ENCODE data around the gene MAIP1.

The MAIP1 gene

GRCh38 chr2:199914372-199914958, 40.9 kb upstream of the MAIP1 start:
- in situ Hi-C loops (cut with HindIII; ENCODE audit: low pct_ligation_motif_present, low sequenced_read_pairs) = no loop called here
- TF ChIP-seq, protein P1, sequence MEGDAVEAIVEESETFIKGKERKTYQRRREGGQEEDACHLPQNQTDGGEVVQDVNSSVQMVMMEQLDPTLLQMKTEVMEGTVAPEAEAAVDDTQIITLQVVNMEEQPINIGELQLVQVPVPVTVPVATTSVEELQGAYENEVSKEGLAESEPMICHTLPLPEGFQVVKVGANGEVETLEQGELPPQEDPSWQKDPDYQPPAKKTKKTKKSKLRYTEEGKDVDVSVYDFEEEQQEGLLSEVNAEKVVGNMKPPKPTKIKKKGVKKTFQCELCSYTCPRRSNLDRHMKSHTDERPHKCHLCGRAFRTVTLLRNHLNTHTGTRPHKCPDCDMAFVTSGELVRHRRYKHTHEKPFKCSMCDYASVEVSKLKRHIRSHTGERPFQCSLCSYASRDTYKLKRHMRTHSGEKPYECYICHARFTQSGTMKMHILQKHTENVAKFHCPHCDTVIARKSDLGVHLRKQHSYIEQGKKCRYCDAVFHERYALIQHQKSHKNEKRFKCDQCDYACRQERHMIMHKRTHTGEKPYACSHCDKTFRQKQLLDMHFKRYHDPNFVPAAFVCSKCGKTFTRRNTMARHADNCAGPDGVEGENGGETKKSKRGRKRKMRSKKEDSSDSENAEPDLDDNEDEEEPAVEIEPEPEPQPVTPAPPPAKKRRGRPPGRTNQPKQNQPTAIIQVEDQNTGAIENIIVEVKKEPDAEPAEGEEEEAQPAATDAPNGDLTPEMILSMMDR (IDR thresholded peaks at IDR 0.05; ENCODE audit: low read depth, low read length, missing control alignments) = no peak

DNA sequence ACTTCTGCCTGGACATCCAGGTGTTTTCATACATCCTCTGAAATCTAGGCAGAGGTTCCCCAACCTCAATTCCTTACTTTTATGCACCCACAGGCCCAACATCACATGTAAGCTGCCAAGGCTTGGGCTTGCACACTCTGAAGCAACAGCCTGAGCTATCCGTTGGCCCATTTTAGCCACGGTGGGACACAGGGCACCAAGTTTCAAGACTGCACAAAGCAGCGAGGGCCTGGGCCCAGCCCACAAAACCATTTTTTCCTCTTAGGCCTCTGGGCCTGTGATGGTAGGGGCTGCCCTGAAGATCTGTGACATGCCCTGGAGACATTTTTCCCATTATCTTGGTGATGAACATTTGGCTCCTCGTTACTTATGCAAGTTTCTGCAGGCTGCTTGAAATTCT, 38.4 kb upstream of the MAIP1 start:
- in situ Hi-C loops (cut with HindIII; ENCODE audit: low pct_ligation_motif_present, low sequenced_read_pairs) = no loop called here
- DNase-seq = no peak
- no peaks in the 10 kb centered on the region for H3K27me3 ChIP-seq (replicated peaks)
- H3K36me3 ChIP-seq (replicated peaks) = peaks cover 3% of the 10 kb centered on the region
- TF ChIP-seq, protein P1 (IDR thresholded peaks at IDR 0.05; ENCODE audit: low read depth, low read length, missing control alignments) = no peak
- no peak overlapping the region for H3K4me3 ChIP-seq (ENCODE audit: low read depth, low read length)
- no peak overlapping the region for H3K27ac ChIP-seq

More at GRCh38 chr2:199914372-199914958, 40.9 kb upstream of the MAIP1 start:
- Histone ChIP-seq H3K4me3 (ENCODE audit: low read depth, low read length) (no peak overlapping the region), H3K27ac (no peak overlapping the region), H3K36me3 (replicated peaks) (peaks cover 3% of the 10 kb centered on the region), H3K27me3 (replicated peaks) (no peaks in the 10 kb centered on the region)
- DNase-seq = no peak

- H3K4me3 ChIP-seq (ENCODE audit: low read depth, low read length) = no peak overlapping the region
- H3K27me3 ChIP-seq (replicated peaks) = no peaks in the 10 kb centered on the region
- no peak overlapping the region for H3K27ac ChIP-seq
- H3K36me3 ChIP-seq (replicated peaks) = peaks cover 2% of the 10 kb centered on the region
- in situ Hi-C loops (cut with HindIII; ENCODE audit: low pct_ligation_motif_present, low sequenced_read_pairs) = no loop called here
- TF ChIP-seq, protein P1 (IDR thresholded peaks at IDR 0.05; ENCODE audit: low read depth, low read length, missing control alignments) = no peak
- DNase-seq = no peak
Observed at GRCh38 chr2:199922856-199923255, 32.5 kb upstream of the MAIP1 start.

DNA sequence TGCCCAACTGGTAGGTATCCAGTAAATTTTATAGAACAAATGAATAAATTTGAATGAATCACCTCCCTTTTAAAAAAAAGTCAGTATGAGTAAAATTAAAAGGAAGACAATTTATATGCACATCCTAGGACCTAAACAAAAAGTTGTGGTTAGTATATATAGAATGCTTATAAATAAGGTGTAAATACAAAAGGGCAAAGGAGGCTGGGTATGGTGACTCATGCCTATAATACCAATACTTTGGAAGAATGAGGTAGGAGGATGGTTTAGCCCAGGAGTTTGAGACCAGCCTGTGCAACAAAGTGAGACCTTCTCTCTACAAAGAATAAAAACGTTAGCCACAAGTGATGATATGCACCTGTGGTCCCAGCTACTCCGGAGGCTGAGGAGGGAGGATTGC, 31.5 kb upstream of the MAIP1 start:
- DNase-seq = no peak
- Histone ChIP-seq H3K36me3 (replicated peaks) (peaks cover 2% of the 10 kb centered on the region), H3K27me3 (replicated peaks) (no peaks in the 10 kb centered on the region), H3K27ac (no peak overlapping the region), H3K4me3 (ENCODE audit: low read depth, low read length) (no peak overlapping the region)
- TF ChIP-seq, protein P1 (IDR thresholded peaks at IDR 0.05; ENCODE audit: low read depth, low read length, missing control alignments) = no peak
- in situ Hi-C loops (cut with HindIII; ENCODE audit: low pct_ligation_motif_present, low sequenced_read_pairs) = no loop called here

- Histone ChIP-seq H3K4me3 (ENCODE audit: low read depth, low read length) (no peak overlapping the region), H3K27ac (no peak overlapping the region), H3K27me3 (replicated peaks) (no peaks in the 10 kb centered on the region), H3K36me3 (replicated peaks) (peaks cover 5% of the 10 kb centered on the region)
- in situ Hi-C loops (cut with HindIII; ENCODE audit: low pct_ligation_motif_present, low sequenced_read_pairs) = no loop called here
- DNase-seq = no peak
- TF ChIP-seq, protein P1 (IDR thresholded peaks at IDR 0.05; ENCODE audit: low read depth, low read length, missing control alignments) = no peak
Observed at GRCh38 chr2:199926806-199927205, 28.6 kb upstream of the MAIP1 start.

DNA sequence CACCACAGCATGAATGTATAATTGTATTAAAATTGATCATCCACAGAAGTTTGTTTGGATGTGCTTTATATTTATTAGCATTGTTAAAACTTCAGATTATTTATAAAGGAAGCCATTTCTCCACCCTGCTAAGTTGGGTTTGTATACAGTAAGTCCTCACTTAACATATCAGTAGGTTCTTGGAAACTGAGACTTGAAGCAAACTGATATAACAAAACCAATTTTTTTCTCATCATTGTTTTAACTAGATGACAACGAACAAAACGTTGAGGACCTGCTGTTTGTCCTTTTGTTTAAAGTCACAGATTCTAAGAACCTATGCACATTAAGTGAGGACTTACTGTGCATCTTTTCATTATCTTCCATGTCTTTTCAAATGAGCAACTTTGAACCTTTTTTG, 27.2 kb upstream of the MAIP1 start:
- Histone ChIP-seq H3K4me3 (ENCODE audit: low read depth, low read length) (no peak overlapping the region), H3K36me3 (replicated peaks) (peaks cover 16% of the 10 kb centered on the region), H3K27me3 (replicated peaks) (no peaks in the 10 kb centered on the region), H3K27ac (no peak overlapping the region)
- in situ Hi-C loops (cut with HindIII; ENCODE audit: low pct_ligation_motif_present, low sequenced_read_pairs) = no loop called here
- DNase-seq = no peak
- TF ChIP-seq, protein P1 (IDR thresholded peaks at IDR 0.05; ENCODE audit: low read depth, low read length, missing control alignments) = no peak

Data from brain microvascular endothelial cell (primary cell).